KMS-11 (cell line): ENCODE measurements around the gene MACROD2.

Experiments
- H2AFZ ChIP-seq: fragments of 200-600 bp; sonication (generic); 2 replicates; pipeline ENCODE4 v1.6.1; 2016; ENCODE audit warnings: antibody characterized with exemption, mixed run types, low read depth
- H3K27ac ChIP-seq: fragments of 200-600 bp; sonication (generic); 2 replicates; pipeline ENCODE4 v1.6.1; 2016; ENCODE audit warnings: mild to moderate bottlenecking, mixed run types
- H3K27me3 ChIP-seq: fragments of 200-600 bp; sonication (generic); 2 replicates; pipeline ENCODE4 v1.6.1; 2017; ENCODE audit warnings: mild to moderate bottlenecking, low read depth, mixed run types, moderate library complexity; ENCODE audit not compliant: insufficient read depth
- H3K36me3 ChIP-seq: fragments of 200-600 bp; sonication (generic); 2 replicates; pipeline ENCODE4 v1.6.1; 2017; ENCODE audit warnings: mild to moderate bottlenecking, mixed run types; ENCODE audit not compliant: insufficient read depth
- H3K4me1 ChIP-seq: fragments of 200-600 bp; sonication (generic); 2 replicates; pipeline ENCODE4 v1.6.1; 2016; ENCODE audit warnings: mild to moderate bottlenecking, low read depth, mixed run types; ENCODE audit not compliant: poor library complexity, severe bottlenecking
- H3K4me2 ChIP-seq: fragments of 200-600 bp; sonication (generic); 2 replicates; pipeline ENCODE4 v1.7.0; 2016; ENCODE audit warnings: mild to moderate bottlenecking, mixed run types
- H3K4me3 ChIP-seq: fragments of 200-600 bp; sonication (generic); IDR thresholded peaks from 2 replicates; pipeline ENCODE4 v1.6.1; 2017; ENCODE audit warnings: low read depth, low read length, mixed read lengths; ENCODE audit not compliant: insufficient read depth
- H3K79me2 ChIP-seq: fragments of 200-600 bp; sonication (generic); 2 replicates; pipeline ENCODE4 v1.6.1; 2016; ENCODE audit warnings: low read depth, mixed run types; ENCODE audit not compliant: insufficient read depth
- H3K9ac ChIP-seq: fragments of 200-600 bp; sonication (generic); 2 replicates; pipeline ENCODE4 v1.6.1; 2016; ENCODE audit warnings: mild to moderate bottlenecking, mixed run types
- H4K20me1 ChIP-seq: fragments of 200-600 bp; sonication (generic); 2 replicates; pipeline ENCODE4 v1.6.1; 2016; ENCODE audit warnings: mild to moderate bottlenecking, mixed run types; ENCODE audit not compliant: insufficient read depth
- CTCF ChIP-seq: fragments of 200-600 bp; sonication (generic); conservative IDR thresholded peaks from 2 replicates; pipeline ENCODE4 v1.6.1; 2017; ENCODE audit warnings: low read depth, mild to moderate bottlenecking, antibody characterized with exemption, low read length, moderate library complexity, mixed read lengths

The MACROD2 gene

GRCh38 chr20:15756754-15757115 is 1761.4 kb downstream of the MACROD2 start:
- TF ChIP-seq CTCF: no peak
- H3K4me2 ChIP-seq: no peak overlapping the region

GRCh38 chr20:15759594-15759993 is 1764.3 kb downstream of the MACROD2 start:
- no peaks in the 10 kb centered on the region for H3K4me1 ChIP-seq
- no peaks in the 10 kb centered on the region for H3K36me3 ChIP-seq
- H3K4me3 ChIP-seq: no peak overlapping the region
- no peak overlapping the region for H3K4me2 ChIP-seq
- H3K9ac ChIP-seq: no peak overlapping the region
- no peak for TF ChIP-seq CTCF
- H3K27me3 ChIP-seq: no peaks in the 10 kb centered on the region
- H3K79me2 ChIP-seq: no peaks in the 10 kb centered on the region
- no peak overlapping the region for H3K27ac ChIP-seq
- no peak overlapping the region for H2AFZ ChIP-seq
- H4K20me1 ChIP-seq: no peaks in the 10 kb centered on the region

More at GRCh38 chr20:15756754-15757115, 1761.4 kb downstream of the MACROD2 start:
- H3K9ac ChIP-seq: no peak overlapping the region
- H4K20me1 ChIP-seq: no peaks in the 10 kb centered on the region
- H3K4me1 ChIP-seq: no peaks in the 10 kb centered on the region
- H3K36me3 ChIP-seq: no peaks in the 10 kb centered on the region
- H2AFZ ChIP-seq: no peak overlapping the region
- H3K4me3 ChIP-seq: no peak overlapping the region
- H3K27ac ChIP-seq: no peak overlapping the region
- no peaks in the 10 kb centered on the region for H3K27me3 ChIP-seq
- H3K79me2 ChIP-seq: no peaks in the 10 kb centered on the region

- H3K4me3 ChIP-seq: no peak overlapping the region
- no peaks in the 10 kb centered on the region for H3K36me3 ChIP-seq
- H2AFZ ChIP-seq: no peak overlapping the region
- no peaks in the 10 kb centered on the region for H3K27me3 ChIP-seq
- TF ChIP-seq CTCF: no peak
- H3K9ac ChIP-seq: no peak overlapping the region
- no peak overlapping the region for H3K27ac ChIP-seq
- H3K79me2 ChIP-seq: no peaks in the 10 kb centered on the region
- H3K4me2 ChIP-seq: no peak overlapping the region
- no peaks in the 10 kb centered on the region for H4K20me1 ChIP-seq
- H3K4me1 ChIP-seq: no peaks in the 10 kb centered on the region
These were observed 1764.8 kb downstream of the MACROD2 start for GRCh38 chr20:15760001-15760621.

GRCh38 chr20:15763366-15763765 is 1768.0 kb downstream of the MACROD2 start:
- no peak overlapping the region for H3K4me2 ChIP-seq
- no peaks in the 10 kb centered on the region for H4K20me1 ChIP-seq
- no peaks in the 10 kb centered on the region for H3K4me1 ChIP-seq
- H3K27me3 ChIP-seq: no peaks in the 10 kb centered on the region
- no peak overlapping the region for H3K4me3 ChIP-seq
- TF ChIP-seq CTCF: no peak
- H3K79me2 ChIP-seq: no peaks in the 10 kb centered on the region
- H3K36me3 ChIP-seq: no peaks in the 10 kb centered on the region
- H3K9ac ChIP-seq: no peak overlapping the region
- no peak overlapping the region for H3K27ac ChIP-seq
- no peak overlapping the region for H2AFZ ChIP-seq
